Adrenal gland (tissue), 12 donors: ENCODE measurements around the gene NME2. TPM values are rescaled to one million over a fixed set of nuclear protein-coding genes. Genes with fewer than 3 reads are reported as not detected.

Source experiments
- DNase-seq, 7 donors: peaks; one replicate each; pipeline ENCODE4 v3.0.0-alpha.2; 2019 to 2020
- H3K27ac ChIP-seq, 5 donors: fragments of 200-600 bp; sonication (generic) in 4 of 5; 1 replicate in 3 of 5; 2 replicates in 2 of 5; pipeline versions ENCODE4 v1.5.1 to v1.8.0; 2016 to 2020; ENCODE audit warnings: mild to moderate bottlenecking in 1 of 5
- H3K27me3 ChIP-seq: fragments of 200-600 bp; 2 replicates; pipeline ENCODE4 v1.8.0; 2021
- H3K36me3 ChIP-seq, 2 donors: fragments of 200-600 bp; replicated peaks in 1 of 2; 1 replicate in 1 of 2; 2 replicates in 1 of 2; pipeline versions ENCODE4 v1.5.1 to v1.8.0; 2018 to 2022
- H3K4me1 ChIP-seq, 2 donors: fragments of 200-600 bp; replicated peaks in 1 of 2; 1 replicate in 1 of 2; 2 replicates in 1 of 2; pipeline versions ENCODE4 v1.5.1 to v1.8.0; 2018 to 2021
- H3K4me3 ChIP-seq, 4 donors: fragments of 200-600 bp; sonication (generic) in 3 of 4; one replicate each; pipeline ENCODE4 v1.5.1; 2016 to 2018
- H3K9me3 ChIP-seq, 3 donors: fragments of 200-600 bp; sonication (generic) in 1 of 3; replicated peaks in 1 of 3; 1 replicate in 2 of 3; 2 replicates in 1 of 3; pipeline versions ENCODE4 v1.5.1 to v1.8.0; 2016 to 2021
- CTCF ChIP-seq, 6 experiments: fragments of 450-650 bp in 4 of 6; fragments of 200-600 bp in 2 of 6; sonication (generic) in 1 of 6; IDR thresholded peaks; 1 replicate in 5 of 6; 2 replicates in 1 of 6; pipeline versions ENCODE4 v1.5.1 to v1.8.0; 2016 to 2021; ENCODE audit warnings: antibody characterized with exemption in 6 of 6, mild to moderate bottlenecking in 2 of 6, moderate library complexity in 1 of 6
- POLR2A ChIP-seq, 2 donors: fragments of 450-650 bp; IDR thresholded peaks; one replicate each; pipeline ENCODE4 v1.6.1; 2017; ENCODE audit warnings: antibody characterized with exemption in 2 of 2, mild to moderate bottlenecking in 2 of 2, moderate library complexity in 1 of 2
- WGBS, 4 donors: extraction: QIAGEN DNeasy Blood & Tissue Kit in 2 of 4; methylation state at CpG; one replicate each; pipeline versions ENCODE4 v1.1.5 to v1.1.7; 2013 to 2017; 5-methylcytosine and 5-hydroxymethylcytosine counted together
- intact Hi-C, 2 donors: fragments of 100-400 bp; cut with DNase I; formaldehyde crosslinking; loops; one replicate each; pipeline versions ENCODE4 v1.14.1 to v1.15.0; 2022 to 2023
- polyA plus RNA-seq, 3 donors: library from polyadenylated mRNA; stranded (reverse); fragments of 200-250 nt in 2 of 3; fragments of 350-450 nt in 1 of 3; fragmentation: Illumina TruSeq in 1 of 3; extraction: RNeasy Lipid Tissue Mini Kit (QIAGEN cat#74804) in 1 of 3; gene quantifications; one replicate each; pipeline ENCODE4 v1.2.3, GENCODE V29; 2013 to 2014
- total RNA-seq, 9 donors: library from RNA; depleted of rRNA in 4 of 9; stranded (reverse); fragments of >200 nt in 4 of 9; fragments of 120-200 nt in 1 of 9; fragmentation: NEBNext Ultra II Directional in 1 of 9; extraction: Animal tissue kit (Norgen Biotek cat#: 25700) in 1 of 9; gene quantifications; one replicate each; pipeline versions ENCODE4 v1.1.0 to v1.2.4, GENCODE V29; 2013 to 2023
- donor health status: healthy with polysubstance abuse.
- donor health status: Bipolar disorder and iron deficiency.
- donor health status: DM: yes; HTN: yes; CAD: no.
- donor health status: DM: no; HTN: no; CAD: no.
- donor health status: DM: no; HTN: no; CAD: no.
- donor health status: DM: yes; HTN: yes; CAD: no.

Gene NME2
- total and polyA plus RNA-seq, 12 donors: 271 to 644 (median 404) TPM

GRCh38 chr17:51180486-51180885 is 14.3 kb downstream of the NME2 start:
- Histone ChIP-seq H3K4me1 (peaks cover 0 to 15% of the 10 kb centered on the region in 2 donors), H3K4me3 (no peak overlapping the region), H3K27me3 (no peaks in the 10 kb centered on the region), H3K27ac (no peak overlapping the region), H3K9me3 (no peaks in the 10 kb centered on the region), H3K36me3 (peaks cover 0 to 23% of the 10 kb centered on the region in 2 donors)
- no peak for DNase-seq
- WGBS, 4 donors: 82 to 89% (median 85%) methylated on average over 5 of the region's 5 CpGs
- intact Hi-C loops: no loop called here
- TF ChIP-seq CTCF (IDR thresholded peaks at IDR 0.05) (no peak), POLR2A (IDR thresholded peaks at IDR 0.05) (no peak)

- H3K27me3 ChIP-seq: no peaks in the 10 kb centered on the region
- H3K27ac ChIP-seq: no peak overlapping the region
- no peak for DNase-seq
- no peaks in the 10 kb centered on the region for H3K9me3 ChIP-seq
- 85 to 89% (median 87%) methylated on average over 1 of the region's 1 CpG for WGBS, 4 donors
- no peak overlapping the region for H3K4me3 ChIP-seq
- intact Hi-C loops: no loop called here
- TF ChIP-seq CTCF (IDR thresholded peaks at IDR 0.05): no peak
- no peak for TF ChIP-seq POLR2A (IDR thresholded peaks at IDR 0.05)
- H3K4me1 ChIP-seq: peaks cover 0 to 4% of the 10 kb centered on the region in 2 donors
- peaks cover 0 to 35% of the 10 kb centered on the region in 2 donors for H3K36me3 ChIP-seq
Observed at GRCh38 chr17:51184124-51184523, 17.9 kb downstream of the NME2 start.

GRCh38 chr17:51185763-51186332 is 19.6 kb downstream of the NME2 start:
- 88 to 96% (median 93%) methylated on average over 8 of the region's 8 CpGs for WGBS, 4 donors
- no peak for DNase-seq
- H3K4me3 ChIP-seq: no peak overlapping the region
- H3K9me3 ChIP-seq: no peaks in the 10 kb centered on the region
- no peaks in the 10 kb centered on the region for H3K27me3 ChIP-seq
- intact Hi-C loops: no loop called here
- peaks cover 0 to 48% of the 10 kb centered on the region in 2 donors for H3K36me3 ChIP-seq
- H3K27ac ChIP-seq: no peak overlapping the region
- no peaks in the 10 kb centered on the region for H3K4me1 ChIP-seq
- TF ChIP-seq CTCF (IDR thresholded peaks at IDR 0.05) (no peak), POLR2A (IDR thresholded peaks at IDR 0.05) (no peak)

- Histone ChIP-seq H3K4me3 (no peak overlapping the region), H3K9me3 (no peaks in the 10 kb centered on the region), H3K4me1 (no peaks in the 10 kb centered on the region), H3K36me3 (peaks cover 0 to 60% of the 10 kb centered on the region in 2 donors), H3K27me3 (no peaks in the 10 kb centered on the region), H3K27ac (no peak overlapping the region)
- intact Hi-C loops: no loop called here
- WGBS, 4 donors: 88 to 92% (median 91%) methylated on average over 9 of the region's 9 CpGs
- DNase-seq: no peak
- TF ChIP-seq POLR2A (IDR thresholded peaks at IDR 0.05) (no peak), CTCF (IDR thresholded peaks at IDR 0.05) (no peak)
Observed at GRCh38 chr17:51188271-51188833, 22.1 kb downstream of the NME2 start.
